Measurements from ENCODE around the gene CACNG4.
"Not testable (repeated sequence)": the region's sequence is repeated elsewhere in the genome, so short reads cannot be mapped to it uniquely, and the experiment has no call there.

The CACNG4 gene

GRCh38 chr17:67018471-67019434 is 54.2 kb downstream of the CACNG4 start:
- DNase-seq: no peak

- no peak for DNase-seq
These were observed 55.3 kb downstream of the CACNG4 start for GRCh38 chr17:67019809-67020208.

- DNase-seq: no peak
These were observed 55.8 kb downstream of the CACNG4 start for GRCh38 chr17:67020293-67020766.

- DNase-seq: no peak
These were observed 56.7 kb downstream of the CACNG4 start for GRCh38 chr17:67021196-67021595.

- DNase-seq: no peak
These were observed 57.4 kb downstream of the CACNG4 start for GRCh38 chr17:67021743-67022450.

- DNase-seq: no peak
These were observed 57.9 kb downstream of the CACNG4 start for GRCh38 chr17:67022451-67022810.

GRCh38 chr17:67024736-67025135 is 60.2 kb downstream of the CACNG4 start:
- no peak for DNase-seq

- no peak for DNase-seq
These were observed 60.8 kb downstream of the CACNG4 start for GRCh38 chr17:67025216-67025792.

- no peak for DNase-seq
These were observed 61.8 kb downstream of the CACNG4 start for GRCh38 chr17:67026341-67026740.

- no peak for DNase-seq
These were observed 62.6 kb downstream of the CACNG4 start for GRCh38 chr17:67027031-67027628.

GRCh38 chr17:67030641-67031040 is 66.1 kb downstream of the CACNG4 start:
- no peak for DNase-seq

GRCh38 chr17:67032382-67032781 is 67.9 kb downstream of the CACNG4 start:
- no peak for DNase-seq

- no peak for DNase-seq
These were observed 68.5 kb downstream of the CACNG4 start for GRCh38 chr17:67032985-67033384.

- DNase-seq: no peak
These were observed 69.1 kb downstream of the CACNG4 start for GRCh38 chr17:67033613-67034012.

GRCh38 chr17:67035131-67036083 is 70.9 kb downstream of the CACNG4 start:
- DNase-seq: no peak

- DNase-seq: no peak
These were observed 74.4 kb downstream of the CACNG4 start for GRCh38 chr17:67038861-67039365.

GRCh38 chr17:67040652-67041051 is 76.1 kb downstream of the CACNG4 start:
- DNase-seq: no peak

GRCh38 chr17:67041119-67041518 is 76.6 kb downstream of the CACNG4 start:
- DNase-seq: not testable (repeated sequence)

GRCh38 chr17:67041531-67041930 is 77.0 kb downstream of the CACNG4 start:
- no peak for DNase-seq

- no peak for DNase-seq
These were observed 77.7 kb downstream of the CACNG4 start for GRCh38 chr17:67041941-67042899.

Data from midbrain (tissue), 1 donor.